Spleen (tissue), 3 donors: Measurements from ENCODE around the gene GLRX3.
"Not testable (repeated sequence)": the region's sequence is repeated elsewhere in the genome, so short reads cannot be mapped to it uniquely, and the experiment has no call there.

Experiments used
- POLR2A ChIP-seq, 3 donors: fragments of 450-650 bp; IDR thresholded peaks; one replicate each; pipeline ENCODE4 v1.5.1; 2017; ENCODE audit warnings: antibody characterized with exemption in 3 of 3, mild to moderate bottlenecking in 1 of 3
- POLR2AphosphoS5 ChIP-seq, 3 donors: sonication (generic); formaldehyde crosslinking; IDR thresholded peaks; one replicate each; pipeline ENCODE4 v1.5.1; 2017; ENCODE audit warnings: antibody characterized with exemption in 3 of 3

GRCh38 chr10:130090565-130090964 lies 45.6 kb upstream of the GLRX3 start:
- TF ChIP-seq POLR2AphosphoS5, POLR2A (IDR thresholded peaks at IDR 0.05): not testable (repeated sequence)
